ENCODE measurements around the gene MCTP1.

Gene MCTP1

DNA sequence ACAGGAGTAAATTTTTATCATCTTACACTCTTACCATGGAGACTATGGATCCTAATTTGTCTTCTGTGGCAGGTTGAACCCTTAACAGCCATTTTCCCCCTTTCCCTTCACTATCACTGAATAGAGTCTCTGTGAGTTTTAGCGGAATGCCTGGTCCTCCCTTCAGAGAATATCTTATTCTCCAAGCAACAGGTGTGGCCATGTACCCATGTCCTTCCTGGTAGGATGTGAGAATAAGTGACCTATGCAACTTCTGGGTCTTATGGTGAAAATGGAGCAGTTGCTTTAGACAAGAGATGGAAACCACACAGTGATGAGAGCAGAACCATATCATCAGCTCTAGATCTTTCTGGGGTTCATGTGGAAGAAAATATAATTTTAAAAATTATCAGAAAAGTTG is 312.6 kb downstream of the MCTP1 start:
- Histone ChIP-seq H3K4me2 (ENCODE audit: low read depth, low read length) (no peak overlapping the region), H2AFZ (ENCODE audit: low read length) (no peak overlapping the region), H3F3A (ENCODE audit: insufficient read depth, low read length) (no peaks in the 10 kb centered on the region), H3K4me1 (ENCODE audit: low read length) (no peaks in the 10 kb centered on the region), H3K9ac (ENCODE audit: low read length) (no peak overlapping the region), H3K27ac (ENCODE audit: low read length) (no peak overlapping the region), H3K36me3 (replicated peaks; ENCODE audit: insufficient read depth, low read length) (no peaks in the 10 kb centered on the region), H3K4me3 (ENCODE audit: low read length) (no peak overlapping the region), H3K9me3 (replicated peaks; ENCODE audit: insufficient read depth, low read length) (no peaks in the 10 kb centered on the region), H4K20me1 (ENCODE audit: insufficient read depth, low read length) (no peaks in the 10 kb centered on the region), H3K79me2 (ENCODE audit: low read length) (no peaks in the 10 kb centered on the region), H3K9me2 (replicated peaks; ENCODE audit: insufficient read depth, low read length) (no peaks in the 10 kb centered on the region), H3K27me3 (replicated peaks; ENCODE audit: insufficient read depth, low read length) (no peaks in the 10 kb centered on the region)
- TF ChIP-seq EZH2 (optimal IDR thresholded peaks at IDR 0.05; ENCODE audit: low read depth, low read length) = no peak
- TF ChIP-seq, protein P1, sequence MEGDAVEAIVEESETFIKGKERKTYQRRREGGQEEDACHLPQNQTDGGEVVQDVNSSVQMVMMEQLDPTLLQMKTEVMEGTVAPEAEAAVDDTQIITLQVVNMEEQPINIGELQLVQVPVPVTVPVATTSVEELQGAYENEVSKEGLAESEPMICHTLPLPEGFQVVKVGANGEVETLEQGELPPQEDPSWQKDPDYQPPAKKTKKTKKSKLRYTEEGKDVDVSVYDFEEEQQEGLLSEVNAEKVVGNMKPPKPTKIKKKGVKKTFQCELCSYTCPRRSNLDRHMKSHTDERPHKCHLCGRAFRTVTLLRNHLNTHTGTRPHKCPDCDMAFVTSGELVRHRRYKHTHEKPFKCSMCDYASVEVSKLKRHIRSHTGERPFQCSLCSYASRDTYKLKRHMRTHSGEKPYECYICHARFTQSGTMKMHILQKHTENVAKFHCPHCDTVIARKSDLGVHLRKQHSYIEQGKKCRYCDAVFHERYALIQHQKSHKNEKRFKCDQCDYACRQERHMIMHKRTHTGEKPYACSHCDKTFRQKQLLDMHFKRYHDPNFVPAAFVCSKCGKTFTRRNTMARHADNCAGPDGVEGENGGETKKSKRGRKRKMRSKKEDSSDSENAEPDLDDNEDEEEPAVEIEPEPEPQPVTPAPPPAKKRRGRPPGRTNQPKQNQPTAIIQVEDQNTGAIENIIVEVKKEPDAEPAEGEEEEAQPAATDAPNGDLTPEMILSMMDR (IDR thresholded peaks at IDR 0.05; ENCODE audit: low read length) = no peak
- TF ChIP-seq EZH2phosphoT487 (IDR thresholded peaks at IDR 0.05; ENCODE audit: low read length) = no peak
- no peak for DNase-seq

GRCh38 chr5:94969174-94969573 is 315.7 kb downstream of the MCTP1 start:
- no peaks in the 10 kb centered on the region for H3K27me3 ChIP-seq (replicated peaks; ENCODE audit: insufficient read depth, low read length)
- TF ChIP-seq, protein P1 (IDR thresholded peaks at IDR 0.05; ENCODE audit: low read length) = no peak; the same call in 1 of the 2 replicates
- no peak for TF ChIP-seq EZH2 (optimal IDR thresholded peaks at IDR 0.05; ENCODE audit: low read depth, low read length)
- TF ChIP-seq EZH2phosphoT487 (IDR thresholded peaks at IDR 0.05; ENCODE audit: low read length) = no peak
- H4K20me1 ChIP-seq (ENCODE audit: insufficient read depth, low read length) = no peaks in the 10 kb centered on the region
- H3K4me2 ChIP-seq (ENCODE audit: low read depth, low read length) = no peak overlapping the region
- no peak overlapping the region for H3K27ac ChIP-seq (ENCODE audit: low read length)
- H2AFZ ChIP-seq (ENCODE audit: low read length) = no peak overlapping the region
- no peaks in the 10 kb centered on the region for H3K9me3 ChIP-seq (replicated peaks; ENCODE audit: insufficient read depth, low read length)
- peak; percentile 10 for DNase-seq
- H3K4me3 ChIP-seq (ENCODE audit: low read length) = no peak overlapping the region
- H3K36me3 ChIP-seq (replicated peaks; ENCODE audit: insufficient read depth, low read length) = no peaks in the 10 kb centered on the region
- no peaks in the 10 kb centered on the region for H3K4me1 ChIP-seq (ENCODE audit: low read length)
- H3K9me2 ChIP-seq (replicated peaks; ENCODE audit: insufficient read depth, low read length) = no peaks in the 10 kb centered on the region
- no peaks in the 10 kb centered on the region for H3K79me2 ChIP-seq (ENCODE audit: low read length)
- H3K9ac ChIP-seq (ENCODE audit: low read length) = no peak overlapping the region
- H3F3A ChIP-seq (ENCODE audit: insufficient read depth, low read length) = no peaks in the 10 kb centered on the region

DNA sequence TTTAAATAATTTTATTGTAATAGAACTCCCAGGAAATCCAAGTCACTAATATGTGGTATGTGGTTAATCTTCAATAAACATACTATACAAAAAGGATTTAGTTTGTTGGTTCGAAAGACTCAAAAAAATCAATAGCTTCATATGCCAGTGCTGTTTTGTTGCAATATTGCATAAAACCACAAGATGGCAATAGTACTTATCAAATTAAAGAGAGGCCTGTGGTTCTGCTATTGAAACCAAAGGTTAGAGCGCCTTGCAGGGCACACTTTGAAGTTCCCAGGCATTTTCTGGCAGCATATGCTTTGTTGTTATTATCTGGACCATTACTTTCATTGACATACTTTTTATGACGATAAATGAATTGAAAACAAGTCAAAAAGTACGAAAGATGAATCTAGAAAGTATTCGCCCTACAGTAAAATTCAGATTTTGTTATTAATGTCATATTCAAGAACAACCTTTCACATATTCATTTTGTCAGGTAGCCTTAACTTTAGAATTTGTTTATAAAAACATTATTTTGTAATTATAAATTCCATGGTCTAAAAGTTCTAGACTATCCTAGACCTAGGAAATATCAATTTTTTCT is 316.3 kb downstream of the MCTP1 start:
- Histone ChIP-seq H3K79me2 (ENCODE audit: low read length) (no peaks in the 10 kb centered on the region), H3K4me3 (ENCODE audit: low read length) (no peak overlapping the region), H3K27ac (ENCODE audit: low read length) (no peak overlapping the region), H3F3A (ENCODE audit: insufficient read depth, low read length) (no peaks in the 10 kb centered on the region), H3K4me2 (ENCODE audit: low read depth, low read length) (no peak overlapping the region), H3K9me2 (replicated peaks; ENCODE audit: insufficient read depth, low read length) (no peaks in the 10 kb centered on the region), H2AFZ (ENCODE audit: low read length) (no peak overlapping the region), H3K9me3 (replicated peaks; ENCODE audit: insufficient read depth, low read length) (no peaks in the 10 kb centered on the region), H3K9ac (ENCODE audit: low read length) (no peak overlapping the region), H3K4me1 (ENCODE audit: low read length) (no peaks in the 10 kb centered on the region), H3K36me3 (replicated peaks; ENCODE audit: insufficient read depth, low read length) (no peaks in the 10 kb centered on the region), H3K27me3 (replicated peaks; ENCODE audit: insufficient read depth, low read length) (no peaks in the 10 kb centered on the region), H4K20me1 (ENCODE audit: insufficient read depth, low read length) (no peaks in the 10 kb centered on the region)
- TF ChIP-seq EZH2phosphoT487 (IDR thresholded peaks at IDR 0.05; ENCODE audit: low read length) (no peak), EZH2 (optimal IDR thresholded peaks at IDR 0.05; ENCODE audit: low read depth, low read length) (no peak)
- TF ChIP-seq, protein P1 (IDR thresholded peaks at IDR 0.05; ENCODE audit: low read length) = peak; percentile 75
- DNase-seq = peak; percentile 80

Measured in MM.1S (cell line).